Endothelial cell of umbilical vein (primary cell): ENCODE results near the gene EPN2. TPM values are rescaled to one million over a fixed set of nuclear protein-coding genes. Genes with fewer than 3 reads are reported as not detected.

Experiments
- BruUV-seq: library from RNA; stranded (reverse); fragments of 400-500 nt; replicated peaks from 2 replicates; lab custom pipeline; 2021; lab: Mats Ljungman, UMichigan
- CTCF ChIA-PET: fragments of 300-600, 350-600 bp; sonication (Branson Sonifier 250); formaldehyde crosslinking; loops from one replicate; lab custom pipeline; 2021; ENCODE audit warnings: antibody characterized with exemption, inconsistent platforms; lab: Charles Lee
- POLR2A ChIA-PET: fragments of 300-600, 350-600 bp; sonication (Branson Sonifier 250); formaldehyde crosslinking; loops from one replicate; lab custom pipeline; 2021; ENCODE audit warnings: antibody characterized with exemption, inconsistent platforms; lab: Charles Lee
- DNase-seq: peaks from one replicate; pipeline ENCODE4 v3.0.0-alpha.2; 2011; ENCODE audit warnings: low read depth, low spot score
- FAIRE-seq: peaks from 2 replicates; lab custom pipeline; 2011; peaks lifted over from hg19 to GRCh38; lab: Jason Lieb, UNC
- H2AFZ ChIP-seq: 2 replicates; pipeline ENCODE4 v1.6.0; 2012; ENCODE audit warnings: low read depth, low read length, control low read depth, inconsistent platforms
- H3K27ac ChIP-seq: 2 replicates; pipeline ENCODE4 v1.5.1; 2011; ENCODE audit warnings: low read depth, mild to moderate bottlenecking, control low read depth, low read length, moderate library complexity; ENCODE audit not compliant: insufficient read depth
- H3K27me3 ChIP-seq, 2 experiments: 2 replicates each; pipeline versions ENCODE4 v1.6.0 to v1.6.1; 2011; ENCODE audit warnings: low read length in 2 of 2, mixed read lengths in 1 of 2; ENCODE audit not compliant: control insufficient read depth in 2 of 2, insufficient read depth in 2 of 2
- H3K36me3 ChIP-seq, 2 experiments: 2 replicates in 1 of 2; 3 replicates in 1 of 2; pipeline ENCODE4 v1.5.1; 2011; ENCODE audit warnings: low read length in 2 of 2, mild to moderate bottlenecking in 1 of 2, moderate library complexity in 1 of 2; ENCODE audit not compliant: control insufficient read depth in 2 of 2, insufficient read depth in 2 of 2; ENCODE audit errors: extremely low read depth in 1 of 2
- H3K4me1 ChIP-seq: 3 replicates; pipeline ENCODE4 v1.5.1; 2011; ENCODE audit warnings: mild to moderate bottlenecking, low read length; ENCODE audit not compliant: control insufficient read depth, insufficient read depth; ENCODE audit errors: extremely low read depth
- H3K4me2 ChIP-seq: 2 replicates; pipeline ENCODE4 v1.6.1; 2011; ENCODE audit warnings: low read length, control low read depth, mixed read lengths; ENCODE audit not compliant: insufficient read depth
- H3K4me3 ChIP-seq, 3 experiments: fragments of 200-600 bp in 1 of 3; sonication (generic), shearing (Covaris generic) in 1 of 3; replicated peaks in 1 of 3; 2 replicates each; pipeline ENCODE4 v1.5.1; 2011 to 2016; ENCODE audit warnings: control low read depth in 3 of 3, low read length in 3 of 3, mild to moderate bottlenecking in 2 of 3, inconsistent platforms in 1 of 3, low read depth in 1 of 3, moderate library complexity in 1 of 3; ENCODE audit not compliant: insufficient read depth in 1 of 3
- H3K79me2 ChIP-seq: 2 replicates; pipeline ENCODE4 v1.6.0; 2012; ENCODE audit warnings: low read length, inconsistent platforms; ENCODE audit not compliant: control insufficient read depth, insufficient read depth
- H3K9ac ChIP-seq: replicated peaks from 2 replicates; pipeline ENCODE3; 2011; ENCODE audit warnings: low read length, control low read depth; ENCODE audit not compliant: insufficient read depth; ENCODE audit errors: extremely low read depth
- H3K9me1 ChIP-seq: replicated peaks from 3 replicates; pipeline ENCODE4 v1.6.0; 2011; ENCODE audit warnings: mild to moderate bottlenecking, low read length; ENCODE audit not compliant: control insufficient read depth, insufficient read depth; ENCODE audit errors: extremely low read depth
- H3K9me3 ChIP-seq: replicated peaks from 2 replicates; pipeline ENCODE4 v1.5.1; 2012; ENCODE audit warnings: low read length, inconsistent platforms; ENCODE audit not compliant: control insufficient read depth, insufficient read depth
- H4K20me1 ChIP-seq: replicated peaks from 2 replicates; pipeline ENCODE3; 2011; ENCODE audit warnings: mild to moderate bottlenecking, low read length; ENCODE audit not compliant: control insufficient read depth, insufficient read depth; ENCODE audit errors: extremely low read depth
- EZH2 ChIP-seq: IDR thresholded peaks from 2 replicates; pipeline ENCODE4 v1.6.1; 2012; ENCODE audit warnings: borderline replicate concordance, low read depth, mild to moderate bottlenecking, moderate library complexity, low read length, inconsistent platforms; ENCODE audit not compliant: severe bottlenecking
- FOS ChIP-seq: IDR thresholded peaks from 2 replicates; pipeline ENCODE4 v1.6.1; 2011; ENCODE audit warnings: mild to moderate bottlenecking, low read length, moderate library complexity, borderline replicate concordance; ENCODE audit not compliant: insufficient read depth
- GATA2 ChIP-seq: IDR thresholded peaks from 2 replicates; pipeline ENCODE4 v1.7.0; 2011; ENCODE audit warnings: low read depth, mild to moderate bottlenecking, moderate library complexity, mixed read lengths, low read length; ENCODE audit not compliant: insufficient read length, insufficient read depth
- JUN ChIP-seq: IDR thresholded peaks from 2 replicates; pipeline ENCODE4 v1.6.1; 2011; ENCODE audit warnings: borderline replicate concordance, low read depth; ENCODE audit not compliant: insufficient read length, insufficient read depth
- MYC ChIP-seq: IDR thresholded peaks from one replicate; pipeline ENCODE4 v1.6.1; 2011; ENCODE audit warnings: mild to moderate bottlenecking, low read depth, low read length
- POLR2A ChIP-seq: IDR thresholded peaks from 2 replicates; pipeline ENCODE4 v1.6.1; 2012; ENCODE audit warnings: low read depth, mild to moderate bottlenecking, control low read depth, low read length
- POLR2AphosphoS5 ChIP-seq: IDR thresholded peaks from 2 replicates; pipeline ENCODE4 v1.6.1; 2012; ENCODE audit warnings: low read depth, mild to moderate bottlenecking, control low read depth, low read length, moderate library complexity; ENCODE audit not compliant: insufficient read depth
- dilution Hi-C: fragments of 300-500 bp; cut with MboI; formaldehyde crosslinking; loops from one replicate; pipeline ENCODE4 v1.15.0; 2019; ENCODE audit warnings: low sequenced_read_pairs; ENCODE audit not compliant: extremely low pct_ligation_motif_present
- intact Hi-C: fragments of 100-400 bp; cut with micrococcal nuclease; formaldehyde crosslinking; loops from one replicate; pipeline ENCODE4 v1.10.0; 2022
- polyA plus RNA-seq, 4 experiments: library from polyadenylated mRNA; depleted of rRNA in 3 of 4; stranded (reverse) in 3 of 4; unstranded in 1 of 4; fragments of >200 nt; gene quantifications; 2 replicates each; pipeline versions ENCODE4 v1.2.1 to v1.2.3, GENCODE V29; 2011 to 2012; ENCODE audit warnings: missing spikeins in 1 of 4
- total RNA-seq: library from RNA; stranded (reverse); gene quantifications from 2 replicates; pipeline ENCODE4 v1.2.3, GENCODE V29; 2021
- TF ChIP-seq, protein P1 (sequence below), 2 donors: IDR thresholded peaks; 1 replicate in 1 of 2; 2 replicates in 1 of 2; pipeline ENCODE4 v1.5.1; 2011; ENCODE audit warnings: low read length in 2 of 2, mild to moderate bottlenecking in 2 of 2, moderate library complexity in 2 of 2, control low read depth in 1 of 2, inconsistent platforms in 1 of 2, low read depth in 1 of 2; ENCODE audit not compliant: insufficient read depth in 1 of 2; ENCODE audit errors: extremely low read depth in 1 of 2
- TF ChIP-seq, protein P2 (sequence below): IDR thresholded peaks from 2 replicates; pipeline ENCODE4 v1.6.1; 2011; ENCODE audit not compliant: insufficient read depth, insufficient read length

EPN2 gene
- total and polyA plus RNA-seq, 2 donors (not counting 3 experiments of a cell fraction or from before 2014, with no cell fraction given): 40.3 to 70.5 TPM

DNA sequence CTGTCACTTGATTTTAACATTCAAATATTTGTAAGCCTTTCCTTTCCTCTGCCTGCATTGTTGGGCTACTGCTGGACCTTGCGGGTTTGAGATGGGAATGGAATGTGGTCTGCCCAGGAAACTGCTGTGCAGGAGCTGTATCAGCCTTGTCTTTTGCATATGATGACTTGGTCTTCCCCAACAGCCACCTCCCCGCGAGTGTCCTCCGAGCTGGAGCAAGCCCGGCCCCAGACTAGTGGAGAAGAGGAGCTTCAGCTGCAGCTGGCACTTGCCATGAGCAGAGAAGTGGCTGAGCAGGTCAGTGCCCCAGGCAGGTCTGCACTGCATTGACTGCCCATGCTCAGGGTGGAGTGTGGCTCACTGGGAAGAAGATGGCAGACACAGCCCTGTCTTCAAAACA is 72.5 kb downstream of the EPN2 start:
- no TSS peak for BruUV-seq
- POLR2A ChIA-PET: no interaction called here
- dilution Hi-C loops: no loop called here

More for the DNA sequence above, 72.5 kb downstream of the EPN2 start:
- CTCF ChIA-PET: no interaction called here
- Histone ChIP-seq H3K79me2 (peaks cover 5% of the 10 kb centered on the region), H3K36me3 (peaks cover 10 to 20% of the 10 kb centered on the region in 2 experiments), H3K4me3 (no peak overlapping the region), H3K9ac (no peak overlapping the region), H3K4me1 (peaks cover 22% of the 10 kb centered on the region), H4K20me1 (no peaks in the 10 kb centered on the region), H2AFZ (no peak overlapping the region), H3K9me1 (no peaks in the 10 kb centered on the region), H3K9me3 (no peaks in the 10 kb centered on the region), H3K27ac (no peak overlapping the region), H3K27me3 (no peaks in the 10 kb centered on the region), H3K4me2 (no peak overlapping the region)
- FAIRE-seq (no peak), DNase-seq (no peak)
- intact Hi-C loops: loop anchor here (5.0 kb wide), 1 partner anchor 38 kb away; no protein-coding TSS in a partner anchor
- no peak for TF ChIP-seq JUN
- TF ChIP-seq MYC: no peak
- no peak for TF ChIP-seq EZH2
- TF ChIP-seq, protein P1, sequence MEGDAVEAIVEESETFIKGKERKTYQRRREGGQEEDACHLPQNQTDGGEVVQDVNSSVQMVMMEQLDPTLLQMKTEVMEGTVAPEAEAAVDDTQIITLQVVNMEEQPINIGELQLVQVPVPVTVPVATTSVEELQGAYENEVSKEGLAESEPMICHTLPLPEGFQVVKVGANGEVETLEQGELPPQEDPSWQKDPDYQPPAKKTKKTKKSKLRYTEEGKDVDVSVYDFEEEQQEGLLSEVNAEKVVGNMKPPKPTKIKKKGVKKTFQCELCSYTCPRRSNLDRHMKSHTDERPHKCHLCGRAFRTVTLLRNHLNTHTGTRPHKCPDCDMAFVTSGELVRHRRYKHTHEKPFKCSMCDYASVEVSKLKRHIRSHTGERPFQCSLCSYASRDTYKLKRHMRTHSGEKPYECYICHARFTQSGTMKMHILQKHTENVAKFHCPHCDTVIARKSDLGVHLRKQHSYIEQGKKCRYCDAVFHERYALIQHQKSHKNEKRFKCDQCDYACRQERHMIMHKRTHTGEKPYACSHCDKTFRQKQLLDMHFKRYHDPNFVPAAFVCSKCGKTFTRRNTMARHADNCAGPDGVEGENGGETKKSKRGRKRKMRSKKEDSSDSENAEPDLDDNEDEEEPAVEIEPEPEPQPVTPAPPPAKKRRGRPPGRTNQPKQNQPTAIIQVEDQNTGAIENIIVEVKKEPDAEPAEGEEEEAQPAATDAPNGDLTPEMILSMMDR (IDR thresholded peaks at IDR 0.05; ENCODE audit: extremely low read depth in 1 of 2, insufficient read depth in 1 of 2, low read depth in 1 of 2, low read length in 2 of 2): no peak
- no peak for TF ChIP-seq GATA2
- TF ChIP-seq POLR2A: no peak
- no peak for TF ChIP-seq POLR2AphosphoS5
- TF ChIP-seq FOS: no peak
- TF ChIP-seq, protein P2, sequence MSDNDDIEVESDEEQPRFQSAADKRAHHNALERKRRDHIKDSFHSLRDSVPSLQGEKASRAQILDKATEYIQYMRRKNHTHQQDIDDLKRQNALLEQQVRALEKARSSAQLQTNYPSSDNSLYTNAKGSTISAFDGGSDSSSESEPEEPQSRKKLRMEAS: no peak
